ENCODE measurements around the gene PPM1D.

PPM1D gene

GRCh38 chr17:60629120-60629519 is 29.1 kb downstream of the PPM1D start:
- no peak overlapping the region for H3K4me3 ChIP-seq (ENCODE audit: control insufficient read depth, low read depth, low read length)
- DNase-seq (ENCODE audit: low read depth) = no peak
- no peak for TF ChIP-seq CTCF (IDR thresholded peaks at IDR 0.05; ENCODE audit: control insufficient read depth, insufficient read depth, low read depth, low read length, missing control alignments)

GRCh38 chr17:60630352-60630751 is 30.4 kb downstream of the PPM1D start:
- TF ChIP-seq CTCF (IDR thresholded peaks at IDR 0.05; ENCODE audit: control insufficient read depth, insufficient read depth, low read depth, low read length, missing control alignments) = no peak
- no peak overlapping the region for H3K4me3 ChIP-seq (ENCODE audit: control insufficient read depth, low read depth, low read length)
- DNase-seq (ENCODE audit: low read depth) = no peak

GRCh38 chr17:60631119-60631518 is 31.1 kb downstream of the PPM1D start:
- no peak overlapping the region for H3K4me3 ChIP-seq (ENCODE audit: control insufficient read depth, low read depth, low read length)
- DNase-seq (ENCODE audit: low read depth) = no peak
- TF ChIP-seq CTCF (IDR thresholded peaks at IDR 0.05; ENCODE audit: control insufficient read depth, insufficient read depth, low read depth, low read length, missing control alignments) = no peak

GRCh38 chr17:60637683-60638082 is 37.7 kb downstream of the PPM1D start:
- DNase-seq (ENCODE audit: low read depth) = no peak

GRCh38 chr17:60639019-60639330 is 39.0 kb downstream of the PPM1D start:
- no peak for DNase-seq (ENCODE audit: low read depth)
- TF ChIP-seq CTCF (IDR thresholded peaks at IDR 0.05; ENCODE audit: control insufficient read depth, insufficient read depth, low read depth, low read length, missing control alignments) = no peak
- H3K4me3 ChIP-seq (ENCODE audit: control insufficient read depth, low read depth, low read length) = no peak overlapping the region

More at GRCh38 chr17:60637683-60638082, 37.7 kb downstream of the PPM1D start:
- TF ChIP-seq CTCF (IDR thresholded peaks at IDR 0.05; ENCODE audit: control insufficient read depth, insufficient read depth, low read depth, low read length, missing control alignments) = no peak
- no peak overlapping the region for H3K4me3 ChIP-seq (ENCODE audit: control insufficient read depth, low read depth, low read length)

- DNase-seq (ENCODE audit: low read depth) = no peak
- peak; percentile 57 for TF ChIP-seq CTCF (IDR thresholded peaks at IDR 0.05; ENCODE audit: control insufficient read depth, insufficient read depth, low read depth, low read length, missing control alignments)
- H3K4me3 ChIP-seq (ENCODE audit: control insufficient read depth, low read depth, low read length) = no peak overlapping the region
Measured at GRCh38 chr17:60640503-60640902, 40.5 kb downstream of the PPM1D start.

- no peak for TF ChIP-seq CTCF (IDR thresholded peaks at IDR 0.05; ENCODE audit: control insufficient read depth, insufficient read depth, low read depth, low read length, missing control alignments)
- no peak for DNase-seq (ENCODE audit: low read depth)
- no peak overlapping the region for H3K4me3 ChIP-seq (ENCODE audit: control insufficient read depth, low read depth, low read length)
Measured at GRCh38 chr17:60641126-60641525, 41.1 kb downstream of the PPM1D start.
